K562 (cell line): Measurements from ENCODE around the gene REEP6.

Source experiments
- ADNP ChIP-seq: fragments of 200-800 bp; sonication (Bioruptor generic); IDR thresholded peaks from 2 replicates; pipeline ENCODE4 v1.6.1; 2016; ENCODE audit warnings: missing genetic modification characterization, missing compliant biosample characterization
- POLR2A ChIP-seq: fragments of 450-650 bp; conservative IDR thresholded peaks from 2 replicates; pipeline ENCODE4 v1.6.1; 2016
- TF ChIP-seq, protein P1 (sequence below), 3 experiments: IDR thresholded peaks in 2 of 3; conservative IDR thresholded peaks in 1 of 3; 2 replicates each; pipeline ENCODE4 v1.5.1; 2011 to 2012; ENCODE audit warnings: low read length in 3 of 3, mild to moderate bottlenecking in 3 of 3, control low read depth in 2 of 3, improper control_type of control experiment in 1 of 3, inconsistent platforms in 1 of 3, low read depth in 1 of 3, mixed read lengths in 1 of 3, moderate library complexity in 1 of 3; ENCODE audit not compliant: insufficient read depth in 2 of 3

DNA sequence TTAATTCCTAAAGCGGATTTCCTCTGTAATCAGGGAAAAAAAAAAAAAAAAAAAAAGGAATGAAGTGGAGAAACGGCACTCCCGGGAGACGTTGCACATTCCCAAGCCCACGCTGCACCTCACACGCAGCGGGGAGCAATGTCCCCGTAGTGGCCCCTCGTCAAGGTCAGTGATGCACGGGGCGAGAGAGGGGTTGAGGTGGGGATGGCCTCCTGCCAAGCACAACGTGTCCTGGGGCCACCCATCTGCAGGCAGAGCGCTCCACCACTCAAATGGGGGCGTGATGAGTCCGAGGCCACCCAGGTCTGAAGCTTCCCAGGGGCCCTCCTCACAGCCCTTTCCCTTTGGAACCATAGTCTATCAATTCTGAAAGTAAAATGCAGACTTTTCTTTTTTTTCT, 48.0 kb downstream of the REEP6 start:
- TF ChIP-seq ADNP (tag) (no peak), POLR2A (no peak)
- TF ChIP-seq, protein P1, sequence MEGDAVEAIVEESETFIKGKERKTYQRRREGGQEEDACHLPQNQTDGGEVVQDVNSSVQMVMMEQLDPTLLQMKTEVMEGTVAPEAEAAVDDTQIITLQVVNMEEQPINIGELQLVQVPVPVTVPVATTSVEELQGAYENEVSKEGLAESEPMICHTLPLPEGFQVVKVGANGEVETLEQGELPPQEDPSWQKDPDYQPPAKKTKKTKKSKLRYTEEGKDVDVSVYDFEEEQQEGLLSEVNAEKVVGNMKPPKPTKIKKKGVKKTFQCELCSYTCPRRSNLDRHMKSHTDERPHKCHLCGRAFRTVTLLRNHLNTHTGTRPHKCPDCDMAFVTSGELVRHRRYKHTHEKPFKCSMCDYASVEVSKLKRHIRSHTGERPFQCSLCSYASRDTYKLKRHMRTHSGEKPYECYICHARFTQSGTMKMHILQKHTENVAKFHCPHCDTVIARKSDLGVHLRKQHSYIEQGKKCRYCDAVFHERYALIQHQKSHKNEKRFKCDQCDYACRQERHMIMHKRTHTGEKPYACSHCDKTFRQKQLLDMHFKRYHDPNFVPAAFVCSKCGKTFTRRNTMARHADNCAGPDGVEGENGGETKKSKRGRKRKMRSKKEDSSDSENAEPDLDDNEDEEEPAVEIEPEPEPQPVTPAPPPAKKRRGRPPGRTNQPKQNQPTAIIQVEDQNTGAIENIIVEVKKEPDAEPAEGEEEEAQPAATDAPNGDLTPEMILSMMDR (IDR thresholded peaks at IDR 0.05 in 2 of 3, conservative IDR thresholded peaks at IDR 0.05 in 1 of 3; ENCODE audit: insufficient read depth in 2 of 3, low read depth in 1 of 3, low read length in 3 of 3), result no peak
